Adipocyte (in vitro differentiated cells): ENCODE data around the gene PLEKHO2.

ENCODE experiments used
- DNase-seq: peaks from one replicate; pipeline ENCODE4 v3.0.0-alpha.2; 2015; ENCODE audit warnings: low read depth
- H3K27me3 ChIP-seq: replicated peaks from 2 replicates; pipeline ENCODE4 v1.7.0; 2013; ENCODE audit warnings: mild to moderate bottlenecking, low read length, moderate library complexity; ENCODE audit not compliant: control insufficient read depth, insufficient read depth
- H3K36me3 ChIP-seq: 2 replicates; pipeline ENCODE4 v1.7.0; 2013; ENCODE audit warnings: low read length, mild to moderate bottlenecking, moderate library complexity; ENCODE audit not compliant: control insufficient read depth, insufficient read depth, severe bottlenecking
- H3K4me1 ChIP-seq: 2 replicates; pipeline ENCODE4 v1.7.0; 2013; ENCODE audit warnings: mild to moderate bottlenecking, low read length, moderate library complexity; ENCODE audit not compliant: control insufficient read depth, insufficient read depth
- H3K4me3 ChIP-seq: 2 replicates; pipeline ENCODE4 v1.7.0; 2013; ENCODE audit warnings: mild to moderate bottlenecking, low read length, moderate library complexity
- H3K9ac ChIP-seq: 2 replicates; pipeline ENCODE4 v1.7.0; 2013; ENCODE audit warnings: mild to moderate bottlenecking, low read length, moderate library complexity
- H3K9me3 ChIP-seq: 2 replicates; pipeline ENCODE4 v1.7.0; 2013; ENCODE audit warnings: mild to moderate bottlenecking, low read length, moderate library complexity; ENCODE audit not compliant: control insufficient read depth

The PLEKHO2 gene

GRCh38 chr15:64859226-64859625 is 17.5 kb downstream of the PLEKHO2 start:
- Histone ChIP-seq H3K9ac (no peak overlapping the region), H3K27me3 (no peaks in the 10 kb centered on the region), H3K36me3 (peaks cover 93% of the 10 kb centered on the region), H3K4me3 (no peak overlapping the region), H3K9me3 (no peaks in the 10 kb centered on the region), H3K4me1 (peaks cover 50% of the 10 kb centered on the region)
- DNase-seq, result no peak

- peaks cover 39% of the 10 kb centered on the region for H3K4me1 ChIP-seq
- H3K36me3 ChIP-seq, result peaks cover 93% of the 10 kb centered on the region
- no peak for DNase-seq
- H3K27me3 ChIP-seq, result no peaks in the 10 kb centered on the region
- H3K9me3 ChIP-seq, result no peaks in the 10 kb centered on the region
- H3K9ac ChIP-seq, result no peak overlapping the region
- no peak overlapping the region for H3K4me3 ChIP-seq
These were observed 19.6 kb downstream of the PLEKHO2 start for GRCh38 chr15:64861331-64861730.

- H3K4me3 ChIP-seq, result no peak overlapping the region
- peaks cover 37% of the 10 kb centered on the region for H3K4me1 ChIP-seq
- H3K9me3 ChIP-seq, result no peaks in the 10 kb centered on the region
- H3K27me3 ChIP-seq, result no peaks in the 10 kb centered on the region
- H3K9ac ChIP-seq, result no peak overlapping the region
- H3K36me3 ChIP-seq, result peaks cover 93% of the 10 kb centered on the region
- no peak for DNase-seq
These were observed 20.2 kb downstream of the PLEKHO2 start for GRCh38 chr15:64861960-64862359.

GRCh38 chr15:64862408-64862807 is 20.7 kb downstream of the PLEKHO2 start:
- DNase-seq, result no peak
- Histone ChIP-seq H3K9me3 (no peaks in the 10 kb centered on the region), H3K4me1 (peaks cover 33% of the 10 kb centered on the region), H3K27me3 (no peaks in the 10 kb centered on the region), H3K9ac (no peak overlapping the region), H3K4me3 (no peak overlapping the region), H3K36me3 (peaks cover 93% of the 10 kb centered on the region)

DNA sequence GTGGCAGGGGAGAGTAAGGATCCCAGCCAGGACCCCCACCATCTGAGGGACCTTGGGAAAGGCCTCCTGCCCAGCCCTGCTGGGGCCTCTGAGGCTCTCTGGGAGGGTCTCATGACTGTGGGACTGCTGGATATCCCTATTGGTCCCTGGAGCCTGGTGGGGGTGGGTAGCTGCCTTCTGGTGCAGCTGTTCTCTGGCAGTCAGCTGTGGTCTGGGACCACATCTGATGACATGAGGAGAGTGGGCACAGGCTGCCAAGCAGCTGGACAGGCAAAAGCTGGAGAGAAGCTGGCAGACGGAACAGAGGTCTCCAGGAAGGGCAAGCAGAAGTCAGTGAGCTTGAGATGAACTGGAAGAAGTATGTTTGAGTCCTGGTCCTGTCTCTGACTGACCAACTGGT is 22.4 kb downstream of the PLEKHO2 start:
- Histone ChIP-seq H3K4me3 (no peak overlapping the region), H3K4me1 (peaks cover 17% of the 10 kb centered on the region), H3K9me3 (no peaks in the 10 kb centered on the region), H3K27me3 (no peaks in the 10 kb centered on the region), H3K9ac (no peak overlapping the region), H3K36me3 (peaks cover 82% of the 10 kb centered on the region)
- no peak for DNase-seq

GRCh38 chr15:64865126-64865997 is 23.6 kb downstream of the PLEKHO2 start:
- H3K4me3 ChIP-seq, result no peak overlapping the region
- H3K27me3 ChIP-seq, result no peaks in the 10 kb centered on the region
- no peaks in the 10 kb centered on the region for H3K9me3 ChIP-seq
- H3K36me3 ChIP-seq, result peaks cover 78% of the 10 kb centered on the region
- peak overlapping the region; percentile 17 for H3K9ac ChIP-seq
- peaks cover 14% of the 10 kb centered on the region for H3K4me1 ChIP-seq
- DNase-seq, result no peak

DNA sequence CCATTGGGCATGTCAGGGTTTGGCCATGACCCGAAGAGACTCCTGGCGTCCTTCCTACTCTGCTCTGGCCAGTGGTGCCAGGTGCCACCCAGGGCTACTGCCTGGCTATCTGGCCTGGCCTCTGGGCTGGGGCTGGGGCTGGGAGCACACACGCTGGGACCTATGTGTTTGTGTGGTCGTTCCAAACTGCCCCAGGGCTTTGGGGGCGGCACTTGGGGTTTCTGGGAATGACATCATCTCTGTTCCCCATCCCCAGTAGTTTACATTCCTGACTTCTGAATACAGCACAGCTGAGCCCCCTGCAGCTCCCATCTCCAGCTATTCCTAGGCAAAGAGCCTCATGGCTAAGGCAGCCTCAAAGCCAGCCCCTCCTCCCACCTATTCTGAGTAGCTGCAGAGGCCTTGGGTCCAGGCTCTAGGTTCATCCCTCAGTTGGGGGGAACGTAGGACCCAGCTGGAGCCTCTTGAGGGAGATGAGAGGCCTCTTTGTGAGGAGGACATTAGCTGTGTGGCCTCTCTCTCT is 24.3 kb downstream of the PLEKHO2 start:
- Histone ChIP-seq H3K4me3 (no peak overlapping the region), H3K9ac (peak overlapping the region; percentile 17), H3K36me3 (peaks cover 71% of the 10 kb centered on the region), H3K27me3 (no peaks in the 10 kb centered on the region), H3K4me1 (peaks cover 14% of the 10 kb centered on the region), H3K9me3 (no peaks in the 10 kb centered on the region)
- peak; percentile 77 for DNase-seq

- no peaks in the 10 kb centered on the region for H3K27me3 ChIP-seq
- no peak overlapping the region for H3K4me3 ChIP-seq
- H3K4me1 ChIP-seq, result peaks cover 26% of the 10 kb centered on the region
- H3K9ac ChIP-seq, result no peak overlapping the region
- H3K9me3 ChIP-seq, result no peaks in the 10 kb centered on the region
- no peak for DNase-seq
- H3K36me3 ChIP-seq, result peaks cover 47% of the 10 kb centered on the region
These were observed 27.8 kb downstream of the PLEKHO2 start for GRCh38 chr15:64869501-64869900.

- Histone ChIP-seq H3K4me1 (peaks cover 26% of the 10 kb centered on the region), H3K9me3 (no peaks in the 10 kb centered on the region), H3K4me3 (no peak overlapping the region), H3K36me3 (peaks cover 38% of the 10 kb centered on the region), H3K27me3 (no peaks in the 10 kb centered on the region), H3K9ac (no peak overlapping the region)
- DNase-seq, result no peak
These were observed 28.6 kb downstream of the PLEKHO2 start for GRCh38 chr15:64870353-64870752.

- Histone ChIP-seq H3K4me1 (peaks cover 30% of the 10 kb centered on the region), H3K9ac (no peak overlapping the region), H3K36me3 (peaks cover 4% of the 10 kb centered on the region), H3K4me3 (no peak overlapping the region), H3K27me3 (no peaks in the 10 kb centered on the region), H3K9me3 (no peaks in the 10 kb centered on the region)
- no peak for DNase-seq
These were observed 34.0 kb downstream of the PLEKHO2 start for GRCh38 chr15:64875641-64876223.

DNA sequence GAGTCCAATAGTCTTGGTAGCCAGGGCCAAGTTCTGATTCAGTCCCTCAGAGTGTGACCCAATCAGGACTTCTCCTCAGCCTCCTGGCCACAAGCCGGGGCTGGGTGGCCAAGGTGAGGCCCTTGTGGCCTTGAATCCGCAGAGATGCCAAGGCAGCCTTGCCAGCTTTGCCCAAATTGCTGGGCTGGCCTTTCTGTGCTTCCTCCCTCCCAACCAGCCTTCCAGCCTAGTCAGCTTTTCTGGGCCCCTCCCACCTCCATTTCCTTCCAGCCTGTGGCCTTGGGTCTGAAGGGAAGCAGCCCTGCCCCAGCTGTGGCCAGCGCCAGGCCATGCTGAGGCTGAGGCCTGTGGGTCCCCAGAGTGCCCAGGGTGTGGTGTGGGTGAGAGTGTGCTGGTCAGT is 35.7 kb downstream of the PLEKHO2 start:
- no peak overlapping the region for H3K4me3 ChIP-seq
- no peaks in the 10 kb centered on the region for H3K36me3 ChIP-seq
- H3K9ac ChIP-seq, result peak overlapping the region; percentile 68
- peak; percentile 41 for DNase-seq
- H3K27me3 ChIP-seq, result no peaks in the 10 kb centered on the region
- H3K9me3 ChIP-seq, result no peaks in the 10 kb centered on the region
- peaks cover 42% of the 10 kb centered on the region for H3K4me1 ChIP-seq
